Neural progenitor cell (in vitro differentiated cells): Measurements from ENCODE around the gene ADGRA1.

ENCODE experiments used
- EZH2 ChIP-seq: fragments of 200-600 bp; sonication (generic); IDR thresholded peaks from 2 replicates; pipeline ENCODE4 v1.6.1; 2017; ENCODE audit warnings: antibody characterized with exemption, mild to moderate bottlenecking, moderate library complexity
- EZH2phosphoT487 ChIP-seq: fragments of 200-600 bp; sonication (generic); IDR thresholded peaks from 2 replicates; pipeline ENCODE4 v1.6.1; 2017; ENCODE audit warnings: antibody characterized with exemption

DNA sequence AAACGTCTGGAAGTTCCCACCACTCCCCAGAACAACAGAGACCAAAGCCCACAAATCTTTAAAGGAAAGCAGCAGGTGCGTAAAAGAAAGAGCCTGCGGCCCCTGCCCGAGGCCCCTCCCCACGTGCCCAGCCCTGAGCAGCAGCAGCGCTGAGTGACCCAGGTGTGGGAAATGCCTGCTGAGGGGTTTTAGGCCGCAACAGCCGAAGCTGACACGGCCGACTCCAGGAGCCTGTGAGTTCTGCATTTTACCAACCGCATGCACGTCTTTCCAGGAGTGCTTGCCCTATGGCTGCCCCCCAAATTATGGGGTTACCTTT lies 70.7 kb downstream of the ADGRA1 start:
- TF ChIP-seq EZH2, result no peak
- TF ChIP-seq EZH2phosphoT487, result no peak
